GM23248 (cell line): Measurements from ENCODE around the gene HSPG2.

Source experiments
- EZH2 ChIP-seq: fragments of 200-600 bp; sonication (generic); IDR thresholded peaks from 2 replicates; pipeline ENCODE4 v1.6.1; 2018; ENCODE audit warnings: antibody characterized with exemption, mild to moderate bottlenecking; ENCODE audit not compliant: insufficient read depth, poor library complexity, severe bottlenecking
- EZH2phosphoT487 ChIP-seq: fragments of 200-600 bp; sonication (generic); IDR thresholded peaks from 2 replicates; pipeline ENCODE4 v1.6.1; 2018; ENCODE audit warnings: antibody characterized with exemption, moderate library complexity, mild to moderate bottlenecking, low read depth; ENCODE audit not compliant: insufficient read depth

DNA sequence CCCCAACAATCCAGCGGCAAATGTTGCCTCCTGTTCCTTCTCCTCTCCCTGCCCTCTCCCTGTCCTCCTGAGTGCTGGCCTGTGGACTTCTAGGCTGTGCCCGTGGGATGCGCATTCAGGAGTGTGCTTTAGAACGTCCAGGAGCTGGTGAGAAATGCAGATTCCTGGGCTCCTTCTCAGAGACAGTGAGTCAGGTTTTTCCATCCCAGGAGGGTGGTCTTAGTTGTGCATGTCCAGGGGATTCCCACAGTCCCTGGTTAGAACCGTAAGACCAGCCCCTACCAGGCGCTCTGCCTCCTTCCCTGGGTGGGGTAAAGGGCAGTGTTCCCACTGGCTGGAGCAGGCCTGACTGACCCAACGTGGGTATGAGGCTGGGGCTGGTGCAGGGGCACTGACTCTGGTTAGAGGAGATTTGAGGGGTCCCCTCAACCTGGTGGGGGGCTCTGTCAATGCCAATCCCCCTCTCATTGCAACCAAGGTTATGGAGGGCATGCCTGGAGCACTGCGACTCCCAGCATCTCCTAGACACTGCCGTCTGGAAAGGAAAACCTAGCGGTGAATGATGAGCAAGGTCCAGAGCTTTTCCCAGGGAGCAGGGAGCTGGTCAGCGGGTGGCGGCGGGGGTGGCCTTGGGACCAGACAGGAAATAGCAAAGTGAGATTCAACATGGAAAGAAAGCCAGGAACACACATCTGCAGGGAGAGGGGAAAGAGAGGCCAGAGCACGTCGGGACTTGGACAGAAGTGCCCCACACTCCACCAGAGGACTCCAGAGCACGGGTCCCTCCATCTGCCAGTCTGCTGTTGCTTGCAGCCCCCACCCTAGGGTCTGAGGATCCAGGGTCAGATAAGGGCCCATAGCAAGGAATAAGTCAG, 38.5 kb downstream of the HSPG2 start:
- no peak for TF ChIP-seq EZH2
- no peak for TF ChIP-seq EZH2phosphoT487
